COLO668 (cell line): ENCODE results near the gene POLDIP3.
"Not testable (repeated sequence)": the region's sequence is repeated elsewhere in the genome, so short reads cannot be mapped to it uniquely, and the experiment has no call there.

Source experiments
- DNase-seq: peaks from one replicate; lab custom pipeline; 2025; ENCODE audit not compliant: unreplicated experiment; lab: John Stamatoyannopoulos, UW

POLDIP3 gene

GRCh38 chr22:42561856-42562255 is 52.8 kb downstream of the POLDIP3 start:
- DNase-seq = no peak

- peak; percentile 12 for DNase-seq
These were observed 53.9 kb downstream of the POLDIP3 start for GRCh38 chr22:42560781-42561180.

- no peak for DNase-seq
These were observed 54.3 kb downstream of the POLDIP3 start for GRCh38 chr22:42560381-42560780.

- peak; percentile 44 for DNase-seq
These were observed 61.0 kb downstream of the POLDIP3 start, which contains the start of gene SERHL2 for GRCh38 chr22:42553475-42554361. SERHL2 (plus strand) TSS chr22:42553956; CDS start chr22:42554021, 65 bp downstream.

- not testable (repeated sequence) for DNase-seq
These were observed 62.4 kb downstream of the POLDIP3 start for GRCh38 chr22:42552294-42552647.

- DNase-seq = no peak
These were observed 65.2 kb downstream of the POLDIP3 start for GRCh38 chr22:42549331-42550060.

GRCh38 chr22:42548597-42549330 is 65.9 kb downstream of the POLDIP3 start:
- no peak for DNase-seq

GRCh38 chr22:42548126-42548525 is 66.6 kb downstream of the POLDIP3 start:
- DNase-seq = not testable (repeated sequence)

- no peak for DNase-seq
These were observed 67.1 kb downstream of the POLDIP3 start for GRCh38 chr22:42547562-42547961.

GRCh38 chr22:42544686-42545085 is 70.0 kb downstream of the POLDIP3 start:
- DNase-seq = no peak

- not testable (repeated sequence) for DNase-seq
These were observed 75.4 kb downstream of the POLDIP3 start for GRCh38 chr22:42539236-42539771.

- DNase-seq = not testable (repeated sequence)
These were observed 77.4 kb downstream of the POLDIP3 start for GRCh38 chr22:42537199-42537831.

GRCh38 chr22:42536634-42537033 is 78.0 kb downstream of the POLDIP3 start:
- DNase-seq = not testable (repeated sequence)

- DNase-seq = no peak
These were observed 78.5 kb downstream of the POLDIP3 start for GRCh38 chr22:42536166-42536565.

GRCh38 chr22:42535082-42535731 is 79.5 kb downstream of the POLDIP3 start:
- DNase-seq = not testable (repeated sequence)
